Measurements from ENCODE around the gene C2orf74.

DNA sequence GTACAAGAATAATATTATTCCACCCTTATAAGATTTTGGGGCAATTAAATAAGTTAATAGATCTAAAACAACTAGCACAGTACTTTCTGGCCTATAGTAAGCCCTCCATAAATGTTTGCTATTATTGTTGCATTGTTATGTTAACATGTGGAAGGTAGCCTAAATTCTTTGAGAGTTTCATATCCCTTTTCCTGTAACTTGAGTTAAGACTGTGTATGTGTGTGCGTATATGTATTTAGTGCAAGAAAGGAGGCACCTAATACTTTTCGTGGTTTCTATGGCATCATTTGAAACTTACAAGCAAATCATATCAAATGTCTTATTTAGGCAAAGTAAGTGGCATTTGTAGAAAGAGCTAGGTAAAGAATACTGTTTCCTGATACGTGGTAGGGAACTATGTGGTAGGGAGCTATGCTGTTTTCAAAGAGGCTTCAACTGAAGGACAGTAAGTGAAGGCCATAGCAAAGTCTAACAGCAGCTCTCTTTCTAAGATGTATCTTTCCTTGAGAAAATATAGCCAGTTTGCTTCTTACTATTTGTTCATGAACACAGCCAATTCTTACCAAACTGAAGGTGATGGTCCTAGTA, 36.8 kb upstream of the C2orf74 start:
- TF ChIP-seq, protein P1, sequence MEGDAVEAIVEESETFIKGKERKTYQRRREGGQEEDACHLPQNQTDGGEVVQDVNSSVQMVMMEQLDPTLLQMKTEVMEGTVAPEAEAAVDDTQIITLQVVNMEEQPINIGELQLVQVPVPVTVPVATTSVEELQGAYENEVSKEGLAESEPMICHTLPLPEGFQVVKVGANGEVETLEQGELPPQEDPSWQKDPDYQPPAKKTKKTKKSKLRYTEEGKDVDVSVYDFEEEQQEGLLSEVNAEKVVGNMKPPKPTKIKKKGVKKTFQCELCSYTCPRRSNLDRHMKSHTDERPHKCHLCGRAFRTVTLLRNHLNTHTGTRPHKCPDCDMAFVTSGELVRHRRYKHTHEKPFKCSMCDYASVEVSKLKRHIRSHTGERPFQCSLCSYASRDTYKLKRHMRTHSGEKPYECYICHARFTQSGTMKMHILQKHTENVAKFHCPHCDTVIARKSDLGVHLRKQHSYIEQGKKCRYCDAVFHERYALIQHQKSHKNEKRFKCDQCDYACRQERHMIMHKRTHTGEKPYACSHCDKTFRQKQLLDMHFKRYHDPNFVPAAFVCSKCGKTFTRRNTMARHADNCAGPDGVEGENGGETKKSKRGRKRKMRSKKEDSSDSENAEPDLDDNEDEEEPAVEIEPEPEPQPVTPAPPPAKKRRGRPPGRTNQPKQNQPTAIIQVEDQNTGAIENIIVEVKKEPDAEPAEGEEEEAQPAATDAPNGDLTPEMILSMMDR (IDR thresholded peaks at IDR 0.05; ENCODE audit: insufficient read depth, low read depth, low read length), result no peak
- no peak for TF ChIP-seq EZH2 (IDR thresholded peaks at IDR 0.05; ENCODE audit: insufficient read depth, low read length)
